HG03575 (cell line): ENCODE measurements around the gene LRRK1.

Experiments
- ATAC-seq: cut with Tn5 transposase; IDR thresholded peaks from one replicate; pipeline ENCODE4 v1.9.1; 2021; ENCODE audit not compliant: unreplicated experiment, insufficient number of reproducible peaks, low FRiP score; ENCODE audit errors: extremely low read depth

Gene LRRK1

GRCh38 chr15:101047301-101047781, 128.2 kb downstream of the LRRK1 start:
- no peak for ATAC-seq

- no peak for ATAC-seq
Measured at GRCh38 chr15:101048176-101048575, 129.0 kb downstream of the LRRK1 start.

- ATAC-seq: no peak
Measured at GRCh38 chr15:101048581-101049030, 129.4 kb downstream of the LRRK1 start.

- ATAC-seq: no peak
Measured at GRCh38 chr15:101049282-101049681, 130.1 kb downstream of the LRRK1 start.

GRCh38 chr15:101049856-101050622, 130.9 kb downstream of the LRRK1 start:
- ATAC-seq: no peak

- ATAC-seq: no peak
Measured at GRCh38 chr15:101050623-101051290, 131.6 kb downstream of the LRRK1 start.

GRCh38 chr15:101051291-101052030, 132.3 kb downstream of the LRRK1 start:
- no peak for ATAC-seq

- no peak for ATAC-seq
Measured at GRCh38 chr15:101052031-101052620, 133.0 kb downstream of the LRRK1 start.

GRCh38 chr15:101052681-101053121, 133.5 kb downstream of the LRRK1 start:
- no peak for ATAC-seq

GRCh38 chr15:101053261-101053660, 134.1 kb downstream of the LRRK1 start:
- ATAC-seq: no peak

GRCh38 chr15:101054116-101054515, 135.0 kb downstream of the LRRK1 start:
- ATAC-seq: no peak

GRCh38 chr15:101054991-101055390, 135.8 kb downstream of the LRRK1 start:
- ATAC-seq: no peak

- no peak for ATAC-seq
Measured at GRCh38 chr15:101055411-101055810, 136.3 kb downstream of the LRRK1 start.

- no peak for ATAC-seq
Measured at GRCh38 chr15:101056366-101057334, 137.5 kb downstream of the LRRK1 start.

GRCh38 chr15:101057841-101058407, 138.8 kb downstream of the LRRK1 start:
- no peak for ATAC-seq

- no peak for ATAC-seq
Measured at GRCh38 chr15:101058735-101059134, 139.6 kb downstream of the LRRK1 start.

GRCh38 chr15:101059381-101060341, 140.5 kb downstream of the LRRK1 start:
- no peak for ATAC-seq
